K562 (cell line): ENCODE data around the gene ANXA4. TPM values are rescaled to one million over a fixed set of nuclear protein-coding genes. Genes with fewer than 3 reads are reported as not detected.

ENCODE experiments used
- NCOA6 ChIP-seq: fragments of 450-650 bp; IDR thresholded peaks from 2 replicates; pipeline ENCODE4 v1.6.1; 2017; ENCODE audit warnings: mild to moderate bottlenecking
- PML ChIP-seq: IDR thresholded peaks from 2 replicates; pipeline ENCODE4 v1.6.1; 2012; ENCODE audit warnings: low read length, inconsistent platforms
- POLR2AphosphoS5 ChIP-seq: IDR thresholded peaks from 2 replicates; pipeline ENCODE4 v1.6.1; 2011; ENCODE audit warnings: mild to moderate bottlenecking, low read depth, low read length, moderate library complexity; ENCODE audit not compliant: control insufficient read depth, insufficient read depth
- RBM25 ChIP-seq: fragments of 200-400 bp; formaldehyde crosslinking; IDR thresholded peaks from 2 replicates; pipeline ENCODE4 v1.6.1; 2018; ENCODE audit warnings: low read length, low read depth, moderate library complexity; ENCODE audit not compliant: severe bottlenecking
- UBTF ChIP-seq, 2 experiments: IDR thresholded peaks; 2 replicates each; pipeline ENCODE4 v1.6.1; 2012; ENCODE audit warnings: improper control_type of control experiment in 2 of 2, low read depth in 2 of 2, low read length in 2 of 2, borderline replicate concordance in 1 of 2
- ZNF253 ChIP-seq: fragments of 250-450 bp; sonication (Bioruptor Pico); conservative IDR thresholded peaks from 2 replicates; pipeline ENCODE4 v1.6.1; 2021; ENCODE audit warnings: mild to moderate bottlenecking
- ZNF398 ChIP-seq: fragments of 250-450 bp; sonication (Bioruptor Pico); IDR thresholded peaks from 2 replicates; pipeline ENCODE4 v1.8.0; 2021; ENCODE audit warnings: moderate library complexity, mild to moderate bottlenecking, inconsistent platforms
- polyA plus RNA-seq, 8 experiments: library from polyadenylated mRNA; depleted of rRNA in 4 of 8; stranded (reverse) in 5 of 8; unstranded in 3 of 8; fragments of >200 nt; fragmentation: Nextera tagmentation in 2 of 8; fragmentation: Illumina TruSeq in 1 of 8; extraction: Ambion mirVana in 2 of 8; extraction: Trizol in 1 of 8; gene quantifications; 2 replicates each; pipeline versions ENCODE4 v1.2.1 to v1.2.3, GENCODE V29; 2011 to 2014; ENCODE audit warnings: inconsistent platforms in 1 of 8, missing spikeins in 1 of 8
- total RNA-seq, 7 experiments: library from RNA; depleted of rRNA in 6 of 7; stranded (reverse); fragments of >200 nt in 6 of 7; fragmentation: Illumina TruSeq in 2 of 7; extraction: Trizol in 2 of 7; gene quantifications; 2 replicates each; pipeline versions ENCODE4 v1.2.1 to v1.2.3, GENCODE V29; 2011 to 2021; ENCODE audit warnings: low replicate concordance in 1 of 7
- TF ChIP-seq, protein P1 (sequence below), 2 experiments: fragments of 450-650 bp in 1 of 2; sonication (generic) in 1 of 2; formaldehyde crosslinking in 1 of 2; IDR thresholded peaks; 2 replicates each; pipeline versions ENCODE4 v1.7.1 to v1.9.0; 2016 to 2022; ENCODE audit warnings: inconsistent platforms in 1 of 2, mild to moderate bottlenecking in 1 of 2, missing genetic modification reagents in 1 of 2
- TF ChIP-seq, protein P2 (sequence below): fragments of 450-650 bp; formaldehyde crosslinking; conservative IDR thresholded peaks from 2 replicates; pipeline ENCODE4 v1.4.0; 2022; ENCODE audit warnings: mild to moderate bottlenecking, missing genetic modification characterization

Gene ANXA4
- total and polyA plus RNA-seq, 9 of the 15 experiments (the other 6 are each of a cell fraction or from before 2014, with no cell fraction given), result 3.4 to 13.6 (median 11.6) TPM

GRCh38 chr2:69836316-69836715 lies 94.4 kb downstream of the ANXA4 start (continued):
- TF ChIP-seq, protein P1, sequence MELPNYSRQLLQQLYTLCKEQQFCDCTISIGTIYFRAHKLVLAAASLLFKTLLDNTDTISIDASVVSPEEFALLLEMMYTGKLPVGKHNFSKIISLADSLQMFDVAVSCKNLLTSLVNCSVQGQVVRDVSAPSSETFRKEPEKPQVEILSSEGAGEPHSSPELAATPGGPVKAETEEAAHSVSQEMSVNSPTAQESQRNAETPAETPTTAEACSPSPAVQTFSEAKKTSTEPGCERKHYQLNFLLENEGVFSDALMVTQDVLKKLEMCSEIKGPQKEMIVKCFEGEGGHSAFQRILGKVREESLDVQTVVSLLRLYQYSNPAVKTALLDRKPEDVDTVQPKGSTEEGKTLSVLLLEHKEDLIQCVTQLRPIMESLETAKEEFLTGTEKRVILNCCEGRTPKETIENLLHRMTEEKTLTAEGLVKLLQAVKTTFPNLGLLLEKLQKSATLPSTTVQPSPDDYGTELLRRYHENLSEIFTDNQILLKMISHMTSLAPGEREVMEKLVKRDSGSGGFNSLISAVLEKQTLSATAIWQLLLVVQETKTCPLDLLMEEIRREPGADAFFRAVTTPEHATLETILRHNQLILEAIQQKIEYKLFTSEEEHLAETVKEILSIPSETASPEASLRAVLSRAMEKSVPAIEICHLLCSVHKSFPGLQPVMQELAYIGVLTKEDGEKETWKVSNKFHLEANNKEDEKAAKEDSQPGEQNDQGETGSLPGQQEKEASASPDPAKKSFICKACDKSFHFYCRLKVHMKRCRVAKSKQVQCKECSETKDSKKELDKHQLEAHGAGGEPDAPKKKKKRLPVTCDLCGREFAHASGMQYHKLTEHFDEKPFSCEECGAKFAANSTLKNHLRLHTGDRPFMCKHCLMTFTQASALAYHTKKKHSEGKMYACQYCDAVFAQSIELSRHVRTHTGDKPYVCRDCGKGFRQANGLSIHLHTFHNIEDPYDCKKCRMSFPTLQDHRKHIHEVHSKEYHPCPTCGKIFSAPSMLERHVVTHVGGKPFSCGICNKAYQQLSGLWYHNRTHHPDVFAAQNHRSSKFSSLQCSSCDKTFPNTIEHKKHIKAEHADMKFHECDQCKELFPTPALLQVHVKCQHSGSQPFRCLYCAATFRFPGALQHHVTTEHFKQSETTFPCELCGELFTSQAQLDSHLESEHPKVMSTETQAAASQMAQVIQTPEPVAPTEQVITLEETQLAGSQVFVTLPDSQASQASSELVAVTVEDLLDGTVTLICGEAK (IDR thresholded peaks at IDR 0.05), result no peak
- TF ChIP-seq, protein P1 (CRISPR knock-in tag; IDR thresholded peaks at IDR 0.05), result no peak
- TF ChIP-seq, protein P2, sequence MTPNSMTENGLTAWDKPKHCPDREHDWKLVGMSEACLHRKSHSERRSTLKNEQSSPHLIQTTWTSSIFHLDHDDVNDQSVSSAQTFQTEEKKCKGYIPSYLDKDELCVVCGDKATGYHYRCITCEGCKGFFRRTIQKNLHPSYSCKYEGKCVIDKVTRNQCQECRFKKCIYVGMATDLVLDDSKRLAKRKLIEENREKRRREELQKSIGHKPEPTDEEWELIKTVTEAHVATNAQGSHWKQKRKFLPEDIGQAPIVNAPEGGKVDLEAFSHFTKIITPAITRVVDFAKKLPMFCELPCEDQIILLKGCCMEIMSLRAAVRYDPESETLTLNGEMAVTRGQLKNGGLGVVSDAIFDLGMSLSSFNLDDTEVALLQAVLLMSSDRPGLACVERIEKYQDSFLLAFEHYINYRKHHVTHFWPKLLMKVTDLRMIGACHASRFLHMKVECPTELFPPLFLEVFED (CRISPR knock-in tag), result no peak
- TF ChIP-seq UBTF (IDR thresholded peaks at IDR 0.05; ENCODE audit: borderline replicate concordance in 1 of 2, low read depth in 2 of 2, low read length in 2 of 2), result no peak
- TF ChIP-seq PML, result no peak
- no peak for TF ChIP-seq NCOA6
- no peak for TF ChIP-seq POLR2AphosphoS5
- TF ChIP-seq ZNF253, result no peak
- no peak for TF ChIP-seq ZNF398
- TF ChIP-seq RBM25, result no peak
